Activated T-cell treated with anti-CD3 and anti-CD28 coated beads, Interleukin-2, amount 50 U/mL, for 24 hours (primary cell): ENCODE results near the gene AQP9.
"Not testable (repeated sequence)": the region's sequence is repeated elsewhere in the genome, so short reads cannot be mapped to it uniquely, and the experiment has no call there.

ENCODE experiments used
- DNase-seq: peaks from one replicate; pipeline ENCODE4 v3.0.0-alpha.2; 2020
- H3K27ac Mint-ChIP-seq: 2 replicates; pipeline ENCODE4 v1.8.0; 2020; ENCODE audit warnings: mild to moderate bottlenecking, mixed read lengths
- H3K27me3 Mint-ChIP-seq: 2 replicates; pipeline ENCODE4 v1.8.0; 2020; ENCODE audit warnings: mixed read lengths
- H3K36me3 Mint-ChIP-seq: 2 replicates; pipeline ENCODE4 v1.8.0; 2020; ENCODE audit warnings: low read depth, mixed read lengths
- H3K4me1 Mint-ChIP-seq: 2 replicates; pipeline ENCODE4 v1.8.0; 2020; ENCODE audit warnings: low read depth, mixed read lengths
- H3K4me3 Mint-ChIP-seq: 2 replicates; pipeline ENCODE4 v1.8.0; 2020; ENCODE audit warnings: mild to moderate bottlenecking, moderate library complexity, mixed read lengths
- H3K9me3 Mint-ChIP-seq: 2 replicates; pipeline ENCODE4 v1.8.0; 2020; ENCODE audit warnings: mixed read lengths

AQP9 gene

GRCh38 chr15:58138106-58138505 is at the start of gene AQP9:
Gene AQP9, plus strand, starts transcription at chr15:58138381. Its CDS starts 185 bp downstream, at chr15:58138566.
- Mint-ChIP-seq H3K27ac (no peak within 1 kb of the TSS), H3K4me1 (peaks cover 17% of the 10 kb centered on the region), H3K27me3 (peaks cover 16% of the 10 kb centered on the region), H3K4me3 (no peak within 1 kb of the TSS), H3K9me3 (no peaks in the 10 kb centered on the region), H3K36me3 (no peaks in the 10 kb centered on the region)
- DNase-seq, result no peak

GRCh38 chr15:58095415-58095814 is 42.8 kb upstream of the AQP9 start:
- no peak overlapping the region for H3K27ac Mint-ChIP-seq
- H3K27me3 Mint-ChIP-seq, result peaks cover 28% of the 10 kb centered on the region
- no peak for DNase-seq
- peaks cover 4% of the 10 kb centered on the region for H3K9me3 Mint-ChIP-seq
- H3K4me1 Mint-ChIP-seq, result no peaks in the 10 kb centered on the region
- no peak overlapping the region for H3K4me3 Mint-ChIP-seq
- H3K36me3 Mint-ChIP-seq, result no peaks in the 10 kb centered on the region

GRCh38 chr15:58096529-58097084 is 41.6 kb upstream of the AQP9 start:
- Mint-ChIP-seq H3K9me3 (peaks cover 4% of the 10 kb centered on the region), H3K4me3 (no peak overlapping the region), H3K27ac (no peak overlapping the region)

GRCh38 chr15:58103482-58103881 is 34.7 kb upstream of the AQP9 start:
- Mint-ChIP-seq H3K4me3 (no peak overlapping the region), H3K27ac (no peak overlapping the region), H3K4me1 (no peaks in the 10 kb centered on the region), H3K36me3 (no peaks in the 10 kb centered on the region), H3K9me3 (peaks cover 2% of the 10 kb centered on the region), H3K27me3 (peaks cover 63% of the 10 kb centered on the region)
- no peak for DNase-seq

More at GRCh38 chr15:58096529-58097084, 41.6 kb upstream of the AQP9 start:
- no peak for DNase-seq
- H3K4me1 Mint-ChIP-seq, result no peaks in the 10 kb centered on the region
- H3K36me3 Mint-ChIP-seq, result no peaks in the 10 kb centered on the region
- peaks cover 35% of the 10 kb centered on the region for H3K27me3 Mint-ChIP-seq

GRCh38 chr15:58108117-58108516 is 30.1 kb upstream of the AQP9 start:
- Mint-ChIP-seq H3K27me3 (peaks cover 49% of the 10 kb centered on the region), H3K27ac (no peak overlapping the region), H3K36me3 (no peaks in the 10 kb centered on the region), H3K9me3 (no peaks in the 10 kb centered on the region), H3K4me3 (no peak overlapping the region), H3K4me1 (no peaks in the 10 kb centered on the region)
- no peak for DNase-seq

GRCh38 chr15:58109419-58109818 is 28.8 kb upstream of the AQP9 start:
- peaks cover 49% of the 10 kb centered on the region for H3K27me3 Mint-ChIP-seq
- no peaks in the 10 kb centered on the region for H3K4me1 Mint-ChIP-seq
- H3K36me3 Mint-ChIP-seq, result no peaks in the 10 kb centered on the region
- no peak overlapping the region for H3K27ac Mint-ChIP-seq
- DNase-seq, result no peak
- no peak overlapping the region for H3K4me3 Mint-ChIP-seq
- no peaks in the 10 kb centered on the region for H3K9me3 Mint-ChIP-seq

GRCh38 chr15:58110999-58111717 is 27.0 kb upstream of the AQP9 start:
- Mint-ChIP-seq H3K27ac (no peak overlapping the region), H3K36me3 (no peaks in the 10 kb centered on the region), H3K27me3 (peaks cover 49% of the 10 kb centered on the region), H3K4me1 (no peaks in the 10 kb centered on the region), H3K9me3 (no peaks in the 10 kb centered on the region), H3K4me3 (no peak overlapping the region)
- no peak for DNase-seq

- DNase-seq, result no peak
- Mint-ChIP-seq H3K27ac (no peak overlapping the region), H3K27me3 (peaks cover 46% of the 10 kb centered on the region), H3K4me1 (no peaks in the 10 kb centered on the region), H3K36me3 (no peaks in the 10 kb centered on the region), H3K4me3 (no peak overlapping the region), H3K9me3 (no peaks in the 10 kb centered on the region)
Observed at GRCh38 chr15:58111718-58112104, 26.5 kb upstream of the AQP9 start.

GRCh38 chr15:58113358-58113757 is 24.8 kb upstream of the AQP9 start:
- not testable (repeated sequence) for H3K36me3 Mint-ChIP-seq, H3K27ac Mint-ChIP-seq, DNase-seq, H3K9me3 Mint-ChIP-seq, H3K4me3 Mint-ChIP-seq, H3K4me1 Mint-ChIP-seq
- H3K27me3 Mint-ChIP-seq, result peaks cover 39% of the 10 kb centered on the region

- Mint-ChIP-seq H3K4me1 (no peaks in the 10 kb centered on the region), H3K27me3 (peaks cover 46% of the 10 kb centered on the region), H3K36me3 (no peaks in the 10 kb centered on the region), H3K4me3 (no peak overlapping the region), H3K27ac (no peak overlapping the region), H3K9me3 (no peaks in the 10 kb centered on the region)
- no peak for DNase-seq
Observed at GRCh38 chr15:58114388-58114787, 23.8 kb upstream of the AQP9 start.

- Mint-ChIP-seq H3K27ac (no peak overlapping the region), H3K36me3 (no peaks in the 10 kb centered on the region), H3K4me1 (no peaks in the 10 kb centered on the region), H3K9me3 (no peaks in the 10 kb centered on the region), H3K27me3 (peaks cover 47% of the 10 kb centered on the region), H3K4me3 (no peak overlapping the region)
- no peak for DNase-seq
Observed at GRCh38 chr15:58114812-58115211, 23.4 kb upstream of the AQP9 start.

- Mint-ChIP-seq H3K9me3 (no peaks in the 10 kb centered on the region), H3K27me3 (peaks cover 47% of the 10 kb centered on the region), H3K36me3 (no peaks in the 10 kb centered on the region), H3K4me3 (no peak overlapping the region), H3K27ac (no peak overlapping the region), H3K4me1 (no peaks in the 10 kb centered on the region)
- DNase-seq, result no peak
Observed at GRCh38 chr15:58115692-58116091, 22.5 kb upstream of the AQP9 start.

GRCh38 chr15:58117619-58118018 is 20.6 kb upstream of the AQP9 start:
- DNase-seq, result no peak
- no peaks in the 10 kb centered on the region for H3K4me1 Mint-ChIP-seq
- no peaks in the 10 kb centered on the region for H3K36me3 Mint-ChIP-seq
- H3K4me3 Mint-ChIP-seq, result no peak overlapping the region
- no peaks in the 10 kb centered on the region for H3K9me3 Mint-ChIP-seq
- H3K27ac Mint-ChIP-seq, result no peak overlapping the region
- peaks cover 42% of the 10 kb centered on the region for H3K27me3 Mint-ChIP-seq

GRCh38 chr15:58118272-58118671 is 19.9 kb upstream of the AQP9 start:
- Mint-ChIP-seq H3K4me1 (no peaks in the 10 kb centered on the region), H3K9me3 (no peaks in the 10 kb centered on the region), H3K4me3 (no peak overlapping the region), H3K27ac (no peak overlapping the region), H3K36me3 (no peaks in the 10 kb centered on the region), H3K27me3 (peaks cover 37% of the 10 kb centered on the region)
- DNase-seq, result no peak

GRCh38 chr15:58119016-58119415 is 19.2 kb upstream of the AQP9 start:
- Mint-ChIP-seq H3K36me3 (no peaks in the 10 kb centered on the region), H3K27ac (no peak overlapping the region), H3K4me3 (no peak overlapping the region), H3K9me3 (peaks cover 2% of the 10 kb centered on the region), H3K27me3 (peaks cover 36% of the 10 kb centered on the region), H3K4me1 (no peaks in the 10 kb centered on the region)
- DNase-seq, result no peak
